Stimulated activated naive CD4-positive, alpha-beta T cell (primary cell): ENCODE data around the gene MAP3K14.
"Not testable (repeated sequence)": the region's sequence is repeated elsewhere in the genome, so short reads cannot be mapped to it uniquely, and the experiment has no call there.

ENCODE experiments used
- DNase-seq, 6 experiments: peaks; one replicate each; lab custom pipeline; 2025; lab: John Stamatoyannopoulos, UW

The MAP3K14 gene

DNA sequence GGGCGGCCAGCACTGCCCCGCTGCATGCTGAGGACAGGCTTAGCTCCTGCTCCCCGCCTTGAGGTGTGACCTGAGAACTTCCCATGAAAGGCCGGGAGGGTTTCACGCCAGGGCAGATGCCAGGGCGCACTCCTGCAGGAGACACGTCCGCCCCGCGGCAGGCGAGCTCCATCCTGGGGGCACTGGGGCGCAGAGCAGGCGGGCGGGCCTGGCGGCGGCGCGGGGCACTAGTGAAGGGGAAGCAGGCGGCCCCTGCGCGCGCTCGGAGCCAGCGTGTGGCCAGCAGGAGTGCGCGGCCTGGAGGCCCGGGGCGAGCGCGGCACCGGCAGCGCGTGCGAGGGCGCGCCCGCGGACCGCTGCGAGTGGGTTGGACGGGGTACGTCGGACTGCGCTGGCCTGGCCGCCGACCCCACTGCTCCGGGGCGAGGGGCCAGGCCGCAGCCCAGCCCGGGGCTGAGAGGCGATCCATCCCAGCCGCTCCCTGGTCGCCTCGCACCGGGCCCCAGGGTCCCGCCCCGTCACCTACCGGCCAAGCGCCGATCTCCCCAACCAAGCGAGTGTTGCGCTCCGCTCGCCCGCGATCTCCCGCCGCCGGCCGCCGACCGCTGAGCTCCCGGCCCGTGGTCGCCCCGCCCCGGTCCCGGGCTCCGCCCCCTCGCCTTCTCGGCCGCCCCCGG is at the start of gene MAP3K14:
Gene MAP3K14 (minus strand): TSS at position 587 of the 677 bp plus-strand sequence. CDS start 26,275 bp downstream, outside the sequence.
- peak in 5 of 6 experiments; percentile 48 to 83 (median 69) for DNase-seq

- DNase-seq, result no peak
These were observed 49.2 kb upstream of the MAP3K14 start for GRCh38 chr17:45366049-45366448.

DNA sequence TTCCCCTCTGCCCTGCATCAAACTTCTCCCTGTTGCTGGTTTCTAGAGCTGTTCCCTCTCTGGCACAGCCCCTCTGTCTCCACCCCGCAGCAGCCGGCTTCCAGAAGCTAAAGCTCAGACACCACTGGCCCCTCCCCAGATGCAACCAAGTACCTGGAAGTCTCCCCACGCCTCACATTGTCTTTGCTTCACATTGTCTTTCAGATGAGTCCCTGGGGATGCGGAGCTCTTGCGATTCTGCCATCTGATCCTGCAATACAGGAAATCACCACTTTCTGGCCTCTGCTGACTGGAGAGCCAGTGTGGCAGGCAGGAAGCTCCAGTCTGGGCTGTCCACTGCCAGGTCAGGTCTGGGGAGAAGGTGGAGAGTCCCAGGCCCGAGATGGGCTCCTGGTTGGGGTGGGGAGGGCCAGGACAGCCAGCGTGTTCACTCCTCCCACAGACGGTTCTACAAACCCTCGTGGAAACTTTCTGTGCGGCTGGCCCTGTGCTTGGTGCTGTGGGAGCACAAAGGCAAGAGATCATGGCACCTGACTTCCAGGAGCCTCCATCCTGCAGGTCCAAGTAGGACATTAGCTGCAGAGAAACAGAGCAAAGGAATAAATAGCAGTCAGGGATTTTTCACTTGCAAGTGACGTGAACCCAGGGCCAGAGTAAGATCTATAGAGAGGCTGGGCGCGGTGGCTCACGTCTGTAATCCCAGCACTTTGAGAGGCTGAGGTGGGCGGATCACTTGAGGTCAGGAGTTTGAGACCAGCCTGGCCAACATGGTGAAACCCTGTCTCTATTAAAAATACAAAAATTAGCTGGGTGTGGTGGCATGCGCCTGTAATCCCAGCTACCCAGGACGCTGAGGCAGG is 47.9 kb upstream of the MAP3K14 start:
- no peak for DNase-seq

- DNase-seq, result no peak
These were observed 46.7 kb upstream of the MAP3K14 start for GRCh38 chr17:45363498-45363897.

GRCh38 chr17:45361976-45362375 is 45.2 kb upstream of the MAP3K14 start:
- no peak for DNase-seq

DNA sequence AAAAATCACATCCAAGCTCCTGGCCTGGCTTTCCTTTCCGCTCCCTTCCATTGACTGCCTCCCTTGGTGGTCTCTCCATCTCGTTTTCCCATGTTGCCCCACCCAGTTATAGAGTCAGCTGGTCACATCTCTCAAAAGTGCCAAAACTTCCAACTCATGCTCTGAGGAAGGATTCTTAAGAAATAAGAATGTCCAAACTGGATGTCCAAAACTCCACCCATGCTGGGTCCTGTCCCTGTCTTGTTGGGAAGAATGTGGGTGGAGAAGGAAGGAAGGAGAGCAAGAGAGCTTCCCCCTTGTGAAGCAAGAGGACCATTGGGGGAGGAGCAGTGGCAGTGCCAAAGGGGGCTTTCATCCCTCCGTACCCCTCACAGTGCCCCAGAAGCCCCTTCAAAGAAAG is 44.6 kb upstream of the MAP3K14 start:
- no peak for DNase-seq

GRCh38 chr17:45357364-45357997 is 40.7 kb upstream of the MAP3K14 start:
- DNase-seq, result no peak

DNA sequence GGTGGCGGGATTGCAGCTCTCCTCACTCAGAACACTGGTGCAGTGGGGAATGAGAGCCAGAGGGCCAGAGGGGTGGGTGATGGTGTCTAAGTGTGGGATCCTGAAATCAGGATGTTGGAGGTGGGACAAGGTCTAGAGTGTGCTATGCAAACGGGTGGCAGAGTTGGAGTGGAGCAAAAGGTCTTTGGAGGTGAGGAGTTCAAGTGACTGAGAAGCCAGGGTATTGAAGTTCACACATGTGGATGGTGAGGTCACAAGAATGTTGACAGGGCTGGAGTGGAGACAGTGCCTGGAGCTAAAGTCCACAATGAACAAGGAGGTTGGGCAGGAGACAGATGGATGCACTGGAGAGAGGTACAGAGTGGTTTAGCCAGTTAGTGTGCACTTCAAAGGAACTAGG is 38.3 kb upstream of the MAP3K14 start:
- no peak for DNase-seq

DNA sequence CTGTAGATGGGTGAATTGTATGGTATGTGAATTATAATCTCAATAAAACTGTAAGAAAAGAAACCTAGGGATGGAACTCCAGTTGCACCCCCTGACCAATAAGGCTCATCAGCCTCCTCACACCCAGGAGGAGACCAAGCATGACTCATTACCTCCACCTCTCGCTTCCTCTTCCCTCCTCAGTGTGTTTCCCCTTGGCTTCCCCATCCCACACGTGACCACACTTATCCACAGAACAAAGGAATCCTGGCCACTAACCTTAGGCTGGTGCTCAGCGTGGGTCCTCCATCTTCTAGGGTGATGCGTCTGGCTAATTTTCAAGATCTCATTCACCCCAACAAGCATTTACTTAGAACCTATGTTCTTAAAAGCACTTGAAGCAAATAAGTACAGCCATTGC is 36.2 kb upstream of the MAP3K14 start:
- DNase-seq, result no peak

GRCh38 chr17:45351831-45352230 is 35.0 kb upstream of the MAP3K14 start:
- DNase-seq, result no peak

- no peak for DNase-seq
These were observed 30.6 kb upstream of the MAP3K14 start for GRCh38 chr17:45347444-45347843.

DNA sequence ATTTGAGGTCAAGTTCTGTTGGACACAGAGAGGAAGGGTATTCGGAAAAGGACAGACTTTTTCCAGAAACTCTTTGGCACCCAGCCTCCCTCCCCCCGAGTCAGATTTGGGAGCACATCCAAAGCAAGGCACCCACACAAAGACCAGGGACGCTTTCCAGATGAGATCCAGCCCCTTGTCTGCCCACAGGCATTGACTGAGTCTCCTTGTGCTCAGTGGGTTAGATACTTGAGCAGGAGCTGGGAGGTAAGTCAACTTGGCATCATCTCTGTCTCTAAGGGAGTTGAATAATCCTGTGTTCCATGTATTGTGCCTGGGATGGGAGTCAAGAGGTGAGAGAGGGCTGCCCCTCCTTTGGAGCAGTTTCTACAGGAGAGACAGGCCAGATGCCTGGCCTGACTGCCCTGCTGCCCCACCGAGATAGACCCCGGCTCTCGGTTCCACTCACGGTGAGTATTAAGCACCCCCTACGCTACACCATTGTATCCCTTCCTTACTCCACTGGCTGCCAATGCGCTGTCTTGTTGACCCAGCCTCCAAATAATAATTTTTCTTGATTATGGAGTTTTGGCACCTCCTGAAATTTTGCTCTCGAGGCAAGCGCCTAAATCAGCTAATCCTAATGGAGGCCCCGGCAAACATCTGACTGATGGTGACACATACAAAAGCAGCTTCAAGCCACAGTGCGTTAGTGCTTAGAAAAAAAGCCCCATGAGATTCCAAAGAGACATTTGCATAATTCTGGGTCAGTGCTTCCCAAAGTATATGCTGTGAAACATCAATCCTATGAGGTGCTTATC is 29.6 kb upstream of the MAP3K14 start:
- no peak for DNase-seq

DNA sequence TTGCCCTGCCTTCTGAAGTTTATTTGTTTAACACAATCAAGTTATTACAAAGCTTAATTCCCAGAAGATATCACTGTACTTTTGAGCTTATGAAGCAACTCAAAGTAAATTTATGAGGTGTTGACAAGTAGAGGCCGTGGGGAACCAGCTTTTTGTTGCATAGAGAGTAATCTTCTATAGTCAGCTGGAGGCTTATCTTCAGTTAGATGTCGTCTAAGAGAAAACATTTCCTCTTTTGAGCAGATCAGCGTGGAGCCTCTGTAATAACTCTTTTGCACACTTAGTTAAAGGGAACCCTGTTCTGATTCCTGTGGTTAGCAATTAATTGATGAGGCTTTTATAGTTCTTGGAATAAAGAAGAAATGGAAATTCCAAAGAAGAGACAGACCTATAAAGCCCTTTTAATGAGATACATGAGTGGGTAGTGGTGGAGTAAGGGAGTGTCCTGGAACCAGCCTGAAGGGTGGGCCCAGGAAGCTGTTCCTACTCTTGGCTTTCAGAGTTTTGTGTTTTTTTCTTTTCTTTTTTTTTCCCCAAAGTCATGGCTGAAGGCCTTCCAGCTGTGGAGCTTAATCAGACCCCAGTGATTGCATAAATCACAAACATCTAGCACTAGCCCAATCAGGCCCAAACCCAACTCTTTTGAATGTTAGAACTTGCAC is 28.9 kb upstream of the MAP3K14 start:
- no peak for DNase-seq

DNA sequence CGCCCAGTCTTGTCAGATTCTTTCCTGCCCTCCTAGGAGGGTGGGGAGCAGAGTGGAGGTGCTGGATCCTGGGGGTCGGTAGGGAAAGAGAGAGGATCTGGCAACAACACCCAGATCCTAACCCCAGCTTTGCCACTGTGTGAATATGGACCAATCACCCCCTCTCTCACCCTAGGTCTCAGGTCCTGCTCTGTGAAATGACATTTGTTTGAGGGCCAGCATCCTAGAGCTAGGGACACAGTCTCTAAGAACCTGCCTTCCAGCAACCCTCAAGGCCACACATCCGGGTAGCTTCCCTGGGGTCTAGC is 28.4 kb upstream of the MAP3K14 start:
- no peak for DNase-seq

- not testable (repeated sequence) for DNase-seq
These were observed 27.3 kb upstream of the MAP3K14 start for GRCh38 chr17:45343967-45344664.

DNA sequence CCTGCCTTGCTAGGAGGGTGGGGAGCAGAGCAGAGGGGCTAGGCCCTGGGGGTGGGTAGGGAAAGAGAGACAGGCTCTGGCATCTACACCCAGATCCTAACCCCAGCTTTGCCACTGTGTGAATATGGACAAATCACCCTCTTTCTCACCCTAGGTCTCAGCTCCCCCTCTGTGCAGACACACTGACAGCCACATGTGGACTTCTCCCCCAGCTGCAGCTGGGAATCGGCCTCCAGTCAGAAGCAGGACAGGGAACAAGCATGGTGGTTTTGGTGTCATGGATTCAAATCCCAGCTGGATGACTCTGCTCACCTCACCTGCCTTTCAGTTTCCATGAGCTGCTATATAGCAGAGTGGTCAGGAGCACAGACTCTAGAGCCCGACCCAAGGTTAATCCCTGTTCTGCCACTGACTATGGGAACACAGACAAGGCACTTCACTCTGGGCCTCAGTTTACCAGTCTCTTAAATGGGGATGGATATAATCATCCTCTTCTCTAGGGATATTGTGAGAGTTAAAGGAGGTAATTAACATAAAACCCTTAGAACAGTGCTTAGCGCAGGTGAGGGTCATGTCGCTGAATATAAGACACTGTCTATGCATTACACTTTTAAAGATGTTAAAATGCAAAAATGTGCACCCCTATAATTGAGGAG is 26.2 kb upstream of the MAP3K14 start:
- DNase-seq, result no peak

GRCh38 chr17:45342306-45342705 is 25.5 kb upstream of the MAP3K14 start:
- DNase-seq, result no peak

DNA sequence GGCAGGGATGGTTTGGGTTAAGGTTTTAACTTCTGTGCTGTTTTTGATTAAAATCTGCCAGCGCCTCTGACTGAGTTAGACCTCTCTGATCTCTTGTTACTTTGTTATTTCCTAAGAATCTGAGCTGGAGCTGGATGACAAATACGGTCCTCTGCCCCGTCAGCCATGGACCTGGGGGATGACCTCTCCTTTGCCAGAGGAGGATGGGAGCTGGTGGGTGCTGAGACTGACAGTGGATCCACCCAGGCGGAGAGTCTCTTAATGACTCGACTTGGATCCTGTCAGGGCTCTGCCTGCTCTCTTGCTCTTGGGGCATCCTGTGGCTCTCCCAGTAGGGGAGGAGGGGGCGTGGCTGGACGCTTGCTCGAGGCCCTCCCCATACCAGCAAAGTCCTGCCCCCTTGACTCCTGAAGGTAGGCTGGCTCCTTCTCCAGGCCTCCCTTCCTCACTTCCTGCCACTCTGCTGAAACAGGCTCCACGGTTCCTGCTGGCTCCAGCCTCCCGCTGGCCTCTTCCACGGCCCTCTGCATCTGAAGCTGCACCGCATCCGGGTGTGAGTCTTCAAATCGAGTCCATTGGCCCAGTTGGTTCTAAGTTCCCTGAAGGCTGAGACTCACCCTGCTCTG is 24.8 kb upstream of the MAP3K14 start:
- DNase-seq, result no peak

DNA sequence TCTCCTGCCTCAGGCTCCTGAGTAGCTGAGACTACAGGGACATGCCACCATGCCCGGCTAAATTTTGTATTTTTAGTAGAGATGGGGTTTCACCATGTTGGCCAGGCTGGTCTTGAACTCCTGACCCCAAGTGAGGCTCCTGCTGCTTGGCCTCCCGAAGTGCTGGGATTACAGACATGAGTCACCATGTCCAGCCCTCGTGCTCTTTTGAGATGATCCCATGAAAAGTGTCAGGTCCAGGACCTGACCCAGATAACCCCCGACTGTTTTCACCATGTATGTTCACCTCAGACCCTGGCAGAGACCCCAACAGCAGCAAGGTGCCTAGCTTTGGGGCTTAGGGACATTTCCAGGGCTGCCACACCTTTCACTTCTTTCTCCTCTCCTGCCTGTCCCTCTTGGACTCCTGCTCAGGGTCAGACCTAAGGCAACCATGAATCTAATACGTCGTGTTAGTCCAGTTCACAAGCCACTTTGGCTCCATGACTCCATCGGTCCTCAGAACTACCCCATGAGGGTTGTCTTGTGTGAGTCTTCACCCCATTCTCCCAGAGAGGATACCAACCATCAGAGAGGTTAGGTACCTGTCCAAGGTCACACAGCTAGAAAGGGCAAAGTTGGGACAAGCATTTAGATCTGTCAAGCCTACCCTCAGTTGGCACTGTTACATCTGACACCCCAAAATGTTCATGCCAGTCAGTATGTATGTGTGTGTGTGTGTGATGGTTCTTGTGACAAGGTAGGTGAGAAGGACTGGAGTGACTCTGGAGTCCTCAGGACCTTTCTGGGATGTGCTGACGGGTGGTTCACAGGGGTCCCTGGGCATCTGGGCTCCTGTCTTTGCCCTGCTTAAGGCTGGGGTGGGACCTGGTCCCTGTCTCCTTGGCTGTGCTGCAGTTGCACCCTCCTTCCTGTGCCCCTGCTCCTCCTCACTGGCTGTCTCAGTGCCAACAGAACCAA is 23.1 kb upstream of the MAP3K14 start:
- DNase-seq, result no peak
